ENCODE measurements around the gene OMP.
"Not testable (repeated sequence)": the region's sequence is repeated elsewhere in the genome, so short reads cannot be mapped to it uniquely, and the experiment has no call there.

Gene OMP, protein sequence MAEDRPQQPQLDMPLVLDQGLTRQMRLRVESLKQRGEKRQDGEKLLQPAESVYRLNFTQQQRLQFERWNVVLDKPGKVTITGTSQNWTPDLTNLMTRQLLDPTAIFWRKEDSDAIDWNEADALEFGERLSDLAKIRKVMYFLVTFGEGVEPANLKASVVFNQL

DNA sequence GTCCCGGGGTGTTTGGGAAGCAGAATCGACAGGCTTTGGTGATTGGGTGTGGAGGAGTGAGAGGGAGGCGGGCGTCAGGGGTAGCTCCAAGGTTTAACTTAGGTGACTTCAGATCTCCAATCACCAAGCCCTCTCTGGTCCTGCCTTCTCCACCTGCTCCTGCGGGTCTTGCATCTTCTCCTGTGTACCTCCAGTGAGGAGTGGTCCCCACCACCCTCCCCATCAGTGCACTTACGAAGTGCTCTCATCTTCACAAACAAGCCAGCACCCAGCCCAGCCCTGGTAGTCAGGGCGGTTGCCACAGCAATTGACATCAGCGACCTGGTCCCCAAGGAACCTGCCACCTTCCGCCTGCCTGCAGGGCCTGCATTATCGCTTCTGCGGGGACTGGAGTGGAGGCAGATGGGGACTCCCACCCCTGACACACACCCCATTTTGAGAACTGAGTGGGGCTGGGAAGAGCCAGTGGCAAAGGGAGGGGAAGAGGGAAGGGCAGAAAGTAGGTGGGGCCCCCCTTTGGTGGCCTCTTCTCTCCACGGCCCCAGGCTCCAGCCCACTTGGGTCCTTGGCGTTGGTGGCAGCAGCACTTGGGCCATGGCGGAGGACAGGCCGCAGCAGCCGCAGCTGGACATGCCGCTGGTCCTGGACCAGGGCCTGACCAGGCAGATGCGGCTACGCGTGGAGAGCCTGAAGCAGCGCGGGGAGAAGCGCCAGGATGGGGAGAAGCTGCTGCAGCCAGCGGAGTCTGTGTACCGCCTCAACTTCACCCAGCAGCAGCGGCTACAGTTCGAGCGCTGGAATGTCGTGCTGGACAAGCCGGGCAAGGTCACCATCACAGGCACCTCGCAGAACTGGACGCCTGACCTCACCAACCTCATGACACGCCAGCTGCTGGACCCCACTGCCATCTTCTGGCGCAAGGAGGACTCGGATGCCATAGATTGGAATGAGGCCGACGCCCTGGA, at the start of gene OMP:
TSS of gene OMP (plus strand) at position 595 of the 965 bp plus-strand sequence. CDS start at position 595, 0 bp downstream.
- DNase-seq, result no peak

DNA sequence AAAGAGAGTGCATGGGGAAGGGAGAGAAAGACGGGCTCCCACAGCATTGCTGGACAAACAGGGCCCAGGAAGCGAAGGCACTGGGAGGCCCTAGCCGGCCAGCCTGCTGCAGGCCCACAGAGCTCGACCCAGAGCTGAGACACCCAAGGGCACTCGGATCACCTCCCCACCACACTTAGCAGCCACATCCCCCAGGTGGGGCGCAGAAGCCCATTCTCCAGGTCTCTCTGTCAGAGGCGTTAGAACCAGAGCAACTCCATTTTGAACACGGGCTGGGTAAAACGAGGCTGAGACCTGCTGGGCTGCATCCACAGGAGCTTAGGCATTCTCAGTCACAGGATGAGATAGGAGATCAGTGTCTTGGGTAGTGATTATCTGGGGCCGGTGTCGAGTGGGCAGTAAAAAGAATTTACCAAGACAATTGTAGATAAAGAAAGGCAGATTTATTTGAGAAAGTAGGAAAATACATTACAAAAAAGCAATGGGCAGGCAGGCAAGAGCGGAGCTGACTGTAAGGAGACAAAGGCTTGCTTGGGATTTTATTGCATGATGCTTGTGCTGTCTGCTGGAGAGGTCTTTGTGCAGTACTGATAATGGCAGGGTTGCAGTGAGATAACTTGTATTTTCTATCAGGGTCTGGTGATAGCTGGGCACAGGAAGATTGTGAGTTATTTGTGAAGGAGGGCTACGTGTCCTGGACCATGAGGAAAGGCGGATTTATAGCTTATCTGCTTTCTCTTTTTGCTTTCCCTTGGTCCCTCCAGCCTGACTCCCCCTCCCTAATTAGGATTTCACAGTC, 49.2 kb upstream of the OMP start:
- no peak for DNase-seq

DNA sequence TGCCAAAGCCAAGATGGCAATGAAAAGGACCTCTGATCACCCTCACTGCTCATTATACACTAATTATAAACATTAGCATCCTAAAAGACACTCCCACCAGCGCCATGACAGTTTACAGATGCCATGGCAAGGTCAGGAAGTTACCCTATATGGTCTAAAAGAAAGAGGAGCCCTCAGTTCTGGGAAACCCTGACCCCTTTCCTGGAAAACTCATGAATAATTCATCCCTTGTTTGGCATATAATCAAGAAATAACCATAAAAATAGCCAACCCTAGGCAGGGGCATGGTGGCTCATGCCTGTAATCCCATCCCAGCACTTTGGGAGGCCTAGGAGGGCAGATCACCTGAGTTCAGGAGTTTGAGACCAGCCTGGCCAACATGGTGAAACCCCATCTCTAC, 48.6 kb upstream of the OMP start:
- no peak for DNase-seq

DNA sequence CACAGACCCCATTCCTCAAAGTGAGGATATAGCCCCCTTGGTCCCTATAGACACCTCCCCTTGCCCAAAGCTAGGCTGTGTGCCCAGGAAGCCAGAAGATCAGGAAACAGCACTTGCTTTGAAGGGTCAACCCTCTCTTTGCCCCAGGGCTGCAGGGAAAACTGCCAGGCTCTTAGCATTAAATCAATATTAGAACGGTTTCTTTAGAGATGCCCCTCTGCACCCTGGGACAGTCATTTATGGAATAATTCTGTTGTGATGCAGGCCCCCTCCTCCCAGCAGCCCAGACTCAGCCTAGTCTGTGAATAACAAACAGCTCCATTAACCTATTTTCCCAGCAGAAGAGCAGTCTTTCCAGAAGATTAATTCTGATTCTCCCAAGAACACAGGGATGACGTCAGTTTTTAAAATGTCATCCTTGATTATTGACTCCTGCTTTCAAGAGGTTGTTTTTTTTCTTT, 47.5 kb upstream of the OMP start:
- no peak for DNase-seq

DNA sequence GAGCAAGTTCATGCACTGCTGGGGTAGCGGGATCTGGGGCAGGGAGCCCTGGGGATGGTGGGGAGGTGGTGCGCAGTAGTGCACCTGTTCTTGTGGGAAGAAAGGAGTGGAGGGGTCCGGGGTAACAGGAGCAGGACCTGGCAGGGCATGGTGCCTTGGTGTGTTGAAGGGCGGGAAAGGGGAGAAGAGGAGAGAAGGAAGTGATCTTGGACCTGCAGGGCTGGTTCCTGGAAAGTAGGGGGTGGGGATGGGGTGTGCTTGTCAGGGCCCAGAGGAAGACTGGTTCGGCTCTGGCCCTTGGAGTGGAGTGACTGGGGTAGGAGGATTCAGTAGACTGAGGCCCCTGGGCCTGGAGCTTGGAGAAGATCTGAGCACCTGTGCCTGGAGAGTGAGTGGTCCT, 46.7 kb upstream of the OMP start:
- no peak for DNase-seq

DNA sequence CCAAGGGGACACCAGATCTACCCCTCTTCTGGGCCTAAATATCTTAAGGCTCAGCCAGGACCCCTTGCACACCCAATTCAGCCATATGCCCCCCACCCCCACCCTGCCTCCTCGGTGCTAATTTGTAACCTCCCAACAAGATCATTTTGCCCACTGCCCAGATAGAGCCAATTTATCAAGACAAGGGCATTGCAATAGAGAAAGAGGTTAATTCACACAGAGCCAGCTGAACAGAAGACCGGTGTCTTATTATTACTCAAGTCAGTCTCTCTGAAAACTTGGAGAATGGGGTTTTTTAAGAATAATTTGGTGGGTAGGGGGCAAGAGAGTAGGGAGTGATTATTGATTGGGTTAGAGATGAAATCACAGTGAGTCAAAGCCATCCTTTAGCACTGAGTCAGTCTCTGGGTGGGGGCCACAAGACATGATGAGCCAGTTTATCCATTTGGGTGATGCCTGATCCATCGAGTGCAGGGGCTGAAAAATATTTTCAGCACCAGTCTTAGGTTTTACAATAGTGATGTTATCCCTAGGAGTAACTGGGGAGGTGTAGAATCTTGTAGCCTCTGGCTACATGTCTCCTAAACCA, 45.7 kb upstream of the OMP start:
- DNase-seq, result no peak

DNA sequence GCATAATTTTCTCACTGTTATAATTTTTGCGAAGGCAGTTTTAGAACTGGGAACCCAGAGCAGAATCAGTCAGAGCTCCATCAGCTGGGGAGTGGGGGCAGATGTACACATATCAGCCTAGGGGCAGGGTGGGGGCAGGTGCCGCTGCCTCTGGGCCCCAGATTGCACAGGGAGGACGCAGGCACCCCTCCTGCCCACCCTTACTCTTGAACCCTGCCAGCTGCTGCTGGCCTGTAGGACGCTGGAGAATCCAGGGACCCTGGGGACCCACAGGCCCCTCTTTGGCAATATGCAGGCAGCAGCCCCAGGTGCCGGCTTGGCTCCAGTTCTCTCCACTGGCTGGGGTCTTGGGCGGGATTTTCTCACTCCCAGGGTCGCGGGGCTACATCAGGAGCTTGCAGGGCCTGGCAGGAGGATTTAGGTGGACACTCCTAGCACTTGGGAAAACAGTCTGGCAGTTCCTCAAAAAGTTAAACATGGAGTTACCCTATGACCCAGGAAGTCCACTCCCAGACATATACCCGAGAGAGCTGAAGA, 44.6 kb upstream of the OMP start:
- no peak for DNase-seq

DNA sequence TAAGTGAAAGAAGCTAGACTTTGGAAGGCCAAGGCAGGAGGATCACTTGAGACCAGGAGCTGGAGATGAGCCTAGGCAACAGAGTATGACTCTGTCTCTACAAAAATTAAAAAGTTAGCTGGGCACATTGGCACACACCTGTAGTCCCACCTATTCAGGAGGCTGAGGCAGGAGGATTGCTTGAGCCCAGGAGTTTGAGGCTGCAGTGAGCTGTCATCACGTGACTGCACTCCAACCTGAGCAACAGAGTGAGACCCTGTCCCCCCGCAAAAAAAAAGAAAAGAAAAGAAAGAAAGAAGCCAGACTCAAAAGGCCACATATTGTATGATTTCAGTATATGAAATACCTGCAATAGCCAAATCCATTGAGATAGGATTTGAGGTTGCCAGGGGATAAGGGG, 43.7 kb upstream of the OMP start:
- DNase-seq, result no peak

DNA sequence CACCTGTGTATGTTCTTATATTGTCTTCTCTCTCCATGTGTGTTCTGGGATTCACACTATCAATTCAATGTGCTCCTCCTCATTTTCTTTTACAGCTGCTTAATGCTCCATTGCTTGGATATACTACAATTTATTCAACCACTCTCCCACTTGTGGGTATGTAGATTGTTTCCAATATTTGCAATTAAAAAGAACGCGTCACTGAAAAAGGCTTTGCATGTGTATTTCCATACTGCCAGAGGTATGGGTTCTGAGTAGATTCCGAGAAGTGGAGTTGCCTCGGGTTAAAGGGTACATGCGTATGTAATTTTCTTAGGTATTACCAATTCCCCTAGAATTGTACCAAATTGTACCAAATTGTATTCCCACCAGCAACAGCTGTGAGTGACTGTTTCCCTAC, 42.8 kb upstream of the OMP start:
- DNase-seq, result no peak

DNA sequence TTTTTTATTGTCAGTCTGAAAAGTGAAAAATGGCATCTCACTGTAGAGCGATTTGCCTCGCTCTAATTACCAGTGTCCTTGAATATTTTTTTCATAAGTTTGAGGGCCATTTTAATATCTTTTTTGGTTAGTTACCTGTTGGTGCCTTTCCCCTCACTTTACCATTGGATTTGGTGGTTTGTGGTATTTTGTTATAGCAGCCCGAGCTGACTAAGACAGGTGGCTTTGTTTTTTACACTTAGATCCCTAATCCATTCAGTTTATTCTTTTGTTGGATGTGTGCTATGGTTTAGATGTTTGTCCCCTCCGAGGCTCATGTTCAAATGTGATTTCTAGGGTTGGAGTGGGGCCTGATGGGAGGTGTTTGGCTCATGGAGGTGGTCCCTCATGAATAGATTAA, 42.4 kb upstream of the OMP start:
- no peak for DNase-seq

DNA sequence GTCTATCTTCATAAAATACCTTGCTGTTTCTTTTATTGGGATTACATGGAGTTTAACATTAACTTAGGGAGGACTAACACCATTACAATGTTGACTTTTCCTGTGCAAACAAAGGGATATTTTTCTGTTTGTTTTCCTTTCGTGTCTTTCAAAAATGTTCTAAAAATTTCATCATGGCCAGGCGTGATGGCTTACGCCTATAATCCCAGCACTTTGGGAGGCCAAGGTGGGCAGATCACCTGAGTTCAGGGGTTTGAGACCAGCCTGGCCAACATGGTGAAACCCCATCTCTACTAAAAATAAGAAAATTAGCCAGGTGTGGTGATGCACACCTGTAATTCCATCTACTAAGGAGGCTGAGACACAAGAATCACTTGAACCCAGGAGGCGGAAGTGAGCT, 41.4 kb upstream of the OMP start:
- DNase-seq, result not testable (repeated sequence)

DNA sequence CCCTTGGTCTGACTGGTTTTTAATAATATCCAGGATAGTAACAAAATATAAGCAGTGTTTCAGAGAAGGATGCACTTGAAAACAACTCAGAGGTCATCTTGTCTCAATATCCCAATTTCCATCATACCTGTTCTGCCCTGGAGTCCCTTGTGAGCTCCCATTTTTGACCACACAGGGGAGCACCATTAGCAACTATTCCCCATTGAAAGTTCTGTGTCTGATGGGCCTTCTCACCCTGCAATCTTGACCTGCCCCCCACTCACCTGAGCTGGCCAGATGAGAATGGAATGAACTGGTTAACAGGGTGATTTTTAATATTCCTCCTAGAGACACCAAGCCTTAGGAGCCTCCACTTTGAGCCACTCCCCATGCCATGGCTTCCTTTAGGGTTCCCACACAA, 39.7 kb upstream of the OMP start:
- DNase-seq, result no peak

DNA sequence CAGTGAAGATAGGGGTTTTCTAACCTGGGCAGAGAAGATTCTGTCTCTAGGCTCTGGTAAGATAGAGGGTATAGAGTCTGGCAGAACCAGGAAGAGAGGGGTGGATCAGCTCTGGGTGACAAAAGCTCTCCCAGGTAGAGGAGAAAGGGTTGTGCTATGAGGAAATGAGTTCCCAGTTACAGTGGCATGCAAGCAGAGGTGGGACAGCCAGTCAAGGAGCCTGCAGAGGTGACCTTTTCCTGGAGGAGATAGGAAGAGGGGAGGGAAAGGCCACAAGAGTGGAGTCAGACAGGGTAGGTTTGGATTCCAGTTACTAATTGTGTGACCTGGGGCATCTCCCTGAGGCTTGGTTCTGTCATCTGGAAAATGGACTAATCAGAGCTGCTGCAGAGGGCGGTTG, 39.2 kb upstream of the OMP start:
- DNase-seq, result no peak

DNA sequence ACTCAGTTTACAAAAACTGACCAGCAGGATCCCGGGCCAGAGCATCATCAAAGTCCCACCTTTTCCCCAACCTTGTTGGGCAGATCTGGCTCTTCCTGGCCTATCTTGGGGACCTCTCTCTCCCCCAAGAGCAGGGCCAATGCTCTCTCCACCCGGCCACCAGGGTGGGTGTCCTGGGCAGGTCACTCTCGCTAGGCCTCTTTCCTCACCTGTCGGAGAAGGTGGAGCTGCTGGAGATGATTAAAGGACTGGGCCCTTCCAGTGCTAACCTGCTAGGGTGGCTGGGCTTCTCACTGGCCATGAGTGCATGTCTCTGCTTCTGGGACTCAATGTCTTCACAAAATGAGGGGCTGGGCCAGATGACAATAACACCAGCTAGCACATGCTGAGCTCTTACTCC, 38.8 kb upstream of the OMP start:
- DNase-seq, result no peak

DNA sequence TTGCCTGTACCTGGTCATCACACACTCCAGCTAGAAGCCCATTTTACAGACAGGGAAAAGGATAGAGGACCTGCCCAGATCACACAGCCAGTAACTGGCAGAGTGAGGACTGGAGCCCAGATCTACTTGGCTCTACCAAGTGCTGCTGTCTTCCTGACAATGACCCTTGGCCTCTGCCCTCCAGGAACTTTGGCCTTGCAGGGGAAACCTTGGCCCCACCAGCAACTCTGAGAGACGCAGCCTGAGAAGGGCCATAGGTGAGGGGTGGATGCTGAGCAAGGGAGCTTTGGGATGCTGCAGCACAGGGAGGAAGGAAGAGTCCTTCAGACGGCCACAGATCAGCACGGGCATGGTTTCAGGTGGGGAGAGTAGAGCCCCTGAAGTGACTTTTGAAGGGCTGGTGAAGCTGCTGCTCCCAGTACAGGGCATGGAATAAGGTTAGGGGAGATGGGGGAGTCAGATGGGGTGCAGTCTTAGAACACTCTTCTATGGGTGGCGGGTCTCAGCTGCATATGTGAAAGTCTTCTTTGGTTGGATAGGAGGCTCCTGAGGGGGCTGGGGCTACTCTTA, 37.9 kb upstream of the OMP start:
- no peak for DNase-seq

DNA sequence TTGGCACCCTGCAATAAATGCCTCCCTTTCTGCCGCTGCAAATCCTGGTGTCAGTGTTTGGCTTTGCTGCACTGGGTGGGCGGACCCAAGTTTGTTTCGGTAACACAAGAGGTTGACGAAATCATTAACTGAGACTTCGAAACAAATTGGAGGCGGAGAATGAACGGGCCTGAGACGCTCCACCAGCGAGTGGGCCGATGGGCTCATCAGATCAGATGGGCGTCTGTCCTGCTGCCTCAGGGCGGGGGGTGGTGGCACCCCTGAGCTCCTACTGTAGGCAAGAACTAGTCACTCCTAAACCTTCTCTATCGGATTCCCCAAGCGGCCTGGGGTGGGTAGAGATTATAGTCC, 36.8 kb upstream of the OMP start:
- no peak for DNase-seq

DNA sequence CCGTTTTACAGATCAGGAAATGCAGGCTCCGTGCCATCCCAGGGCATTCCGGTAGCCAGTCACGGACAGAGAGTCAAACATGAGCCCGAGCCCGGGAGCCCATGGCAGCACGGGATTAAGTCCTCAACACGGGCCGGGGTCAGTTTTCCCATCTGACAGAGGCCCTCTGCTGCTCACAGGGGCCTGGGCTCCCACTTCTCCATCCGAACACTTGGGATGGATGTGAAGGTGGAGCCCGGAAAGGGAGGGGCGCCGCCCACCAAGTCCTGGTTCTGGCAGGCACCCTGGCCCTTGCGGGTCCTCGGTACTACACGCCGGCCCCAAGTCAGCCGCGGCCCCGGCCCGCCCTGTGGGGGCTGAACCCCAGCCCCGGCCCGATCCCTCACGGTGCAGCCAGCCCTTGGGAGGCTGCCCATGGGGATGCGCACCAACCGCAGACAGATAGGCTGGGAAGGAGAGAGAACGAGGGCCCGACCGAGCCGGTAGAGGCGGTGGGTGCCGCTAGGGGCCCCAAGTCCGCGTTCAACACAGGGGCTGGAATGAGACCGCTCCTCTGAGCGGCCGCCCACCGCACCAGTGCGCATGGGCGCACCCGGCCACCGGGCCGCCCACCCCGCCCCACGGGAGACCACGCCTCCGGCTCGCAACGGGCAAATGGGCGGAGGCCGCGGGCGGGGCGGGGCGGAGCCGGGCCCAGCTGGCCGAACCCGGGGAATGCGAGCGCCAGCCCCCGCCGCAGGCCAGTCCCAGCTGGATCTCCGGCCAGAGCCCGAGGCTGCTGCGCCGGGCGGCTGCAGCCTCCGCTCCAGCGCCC, 36.2 kb upstream of the OMP start, which contains the start of gene CAPN5:
TSS of gene CAPN5 (plus strand) at position 743 of the 814 bp plus-strand sequence. CDS start 17,916 bp downstream, outside the sequence.
- DNase-seq, result peak; percentile 90

DNA sequence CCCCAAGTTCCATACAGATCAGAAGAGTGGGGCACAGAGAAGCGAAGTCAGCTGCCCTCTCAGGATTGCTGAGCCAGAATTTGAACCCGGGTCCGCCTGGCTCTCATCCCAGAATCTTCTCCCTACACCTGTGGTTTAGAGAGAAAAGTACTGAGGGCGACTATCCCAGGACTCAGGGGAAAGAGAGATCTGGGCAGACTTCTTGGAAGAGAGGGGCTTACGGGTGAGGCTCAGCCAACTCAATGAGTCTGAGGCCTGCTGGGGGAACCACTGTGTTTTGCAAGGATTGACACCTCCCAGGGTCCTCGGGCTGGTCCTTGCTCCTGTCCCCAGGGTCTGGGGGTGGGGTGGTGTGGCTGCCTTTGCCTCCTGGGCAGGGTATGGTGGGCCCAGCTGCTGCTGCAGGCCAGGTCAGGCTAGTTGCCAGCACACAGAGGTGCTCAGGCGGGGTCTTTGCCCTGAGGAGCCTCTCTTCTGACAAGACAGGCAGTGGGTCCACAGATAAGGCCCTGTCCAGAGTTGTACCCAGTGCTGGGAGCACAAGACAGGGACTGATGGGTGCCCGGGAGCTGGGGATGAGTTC, 34.7 kb upstream of the OMP start:
- no peak for DNase-seq

DNA sequence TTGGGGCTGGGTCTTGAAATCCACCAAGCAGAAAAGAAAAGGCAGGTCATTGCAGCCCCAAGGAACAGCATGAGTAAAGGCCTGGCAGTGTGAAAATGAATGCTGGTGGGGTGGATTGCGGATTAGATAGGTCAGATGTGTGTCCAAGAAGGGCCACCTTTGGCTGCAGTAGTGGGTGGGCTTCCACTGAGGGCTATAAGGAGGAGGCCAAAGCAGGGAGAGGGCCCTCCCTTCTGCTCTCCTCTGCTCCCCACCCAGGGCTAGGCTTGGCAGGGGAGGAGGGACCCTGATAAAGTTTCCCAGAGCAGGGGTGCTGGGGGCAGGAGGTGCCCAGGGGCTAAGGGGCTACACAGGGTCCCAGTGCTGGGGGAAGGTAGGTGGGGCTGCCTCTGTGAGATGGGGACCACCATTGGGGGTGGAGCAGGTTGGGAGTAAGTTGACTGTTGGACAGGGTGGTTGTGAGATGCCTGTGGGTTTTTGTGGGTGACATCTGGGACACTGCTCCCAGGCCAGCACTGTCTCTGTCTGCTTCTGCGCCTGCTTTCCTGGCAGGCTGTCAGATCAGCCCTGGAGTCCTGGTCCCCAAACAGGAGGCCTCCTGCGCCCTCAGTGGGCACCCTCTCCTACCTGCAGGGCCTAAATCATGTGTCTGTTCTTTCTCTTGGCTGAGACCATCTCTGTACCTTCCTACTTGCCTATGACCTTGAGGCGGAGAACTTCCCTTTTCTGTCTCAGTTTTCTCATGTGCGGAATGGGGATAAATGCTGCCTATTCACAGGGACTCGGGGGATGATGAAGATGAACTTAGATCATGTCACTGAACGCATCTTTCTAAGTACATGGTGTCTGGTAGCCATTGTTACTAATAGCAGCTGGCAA, 33.9 kb upstream of the OMP start:
- no peak for DNase-seq

DNA sequence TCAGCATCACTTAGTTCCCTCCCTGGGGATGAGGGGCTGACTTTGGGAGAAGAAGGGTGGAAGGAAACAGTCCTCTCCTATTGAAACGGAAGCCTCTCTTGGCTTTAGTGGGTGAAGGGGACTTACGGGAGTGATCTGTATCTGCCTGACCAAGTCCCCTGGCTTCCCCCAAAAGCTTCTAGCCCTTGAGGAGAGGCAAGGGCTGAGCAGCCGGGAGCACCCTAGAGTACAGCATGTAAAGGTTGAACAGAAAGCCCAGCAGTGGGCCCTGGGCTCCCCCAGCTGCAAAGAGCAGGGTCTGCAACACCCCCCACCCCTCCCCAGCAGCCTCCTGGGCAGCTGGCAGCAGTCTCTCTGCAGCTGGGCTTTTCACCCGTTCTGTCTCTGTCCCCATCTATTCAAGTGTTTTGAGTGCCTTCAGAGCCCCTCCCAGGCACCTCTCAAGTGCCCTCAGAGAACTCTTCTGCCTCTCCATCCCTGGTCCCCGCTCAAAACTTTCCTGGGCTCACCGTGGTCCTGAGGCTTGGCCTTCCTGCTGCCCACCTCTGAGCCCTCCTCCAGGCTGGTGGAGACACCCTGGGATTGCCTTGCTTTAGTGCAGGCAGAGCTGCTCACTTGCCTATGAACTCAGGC, 33.2 kb upstream of the OMP start:
- DNase-seq, result no peak

Measured in CD4-positive, alpha-beta T cell treated with Interleukin-10 for 1 hour (primary cell).